Loucy (cell line): Measurements from ENCODE around the gene SH3TC2.

Source experiments
- EZH2phosphoT487 ChIP-seq: fragments of 200-600 bp; IDR thresholded peaks from 2 replicates; pipeline ENCODE4 v1.6.1; 2018; ENCODE audit warnings: antibody characterized with exemption, mild to moderate bottlenecking, moderate library complexity, borderline replicate concordance
- TF ChIP-seq, protein P1 (sequence below): fragments of 200-600 bp; sonication (generic); conservative IDR thresholded peaks from 2 replicates; pipeline ENCODE4 v1.5.1; 2014; ENCODE audit warnings: mild to moderate bottlenecking, antibody characterized with exemption, low read length

DNA sequence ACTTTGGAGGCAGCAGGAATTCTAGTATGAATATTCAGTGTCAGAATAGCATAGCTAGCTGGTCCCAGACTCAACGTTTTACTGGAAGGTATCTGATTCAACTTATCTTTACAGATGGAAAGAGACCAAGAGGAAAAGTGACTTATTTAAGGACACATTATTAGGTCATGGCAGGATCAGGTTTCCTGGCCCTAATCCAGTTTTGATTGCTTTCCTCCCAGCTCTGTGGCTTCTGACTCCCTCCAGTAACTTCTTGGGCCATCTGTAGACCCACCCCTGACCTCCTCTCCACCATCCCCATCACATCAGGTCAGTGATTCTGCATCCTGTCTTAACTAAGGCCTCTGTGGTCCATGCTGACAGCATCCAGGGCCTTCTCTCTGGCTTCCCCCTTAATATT lies 38.4 kb downstream of the SH3TC2 start:
- TF ChIP-seq, protein P1, sequence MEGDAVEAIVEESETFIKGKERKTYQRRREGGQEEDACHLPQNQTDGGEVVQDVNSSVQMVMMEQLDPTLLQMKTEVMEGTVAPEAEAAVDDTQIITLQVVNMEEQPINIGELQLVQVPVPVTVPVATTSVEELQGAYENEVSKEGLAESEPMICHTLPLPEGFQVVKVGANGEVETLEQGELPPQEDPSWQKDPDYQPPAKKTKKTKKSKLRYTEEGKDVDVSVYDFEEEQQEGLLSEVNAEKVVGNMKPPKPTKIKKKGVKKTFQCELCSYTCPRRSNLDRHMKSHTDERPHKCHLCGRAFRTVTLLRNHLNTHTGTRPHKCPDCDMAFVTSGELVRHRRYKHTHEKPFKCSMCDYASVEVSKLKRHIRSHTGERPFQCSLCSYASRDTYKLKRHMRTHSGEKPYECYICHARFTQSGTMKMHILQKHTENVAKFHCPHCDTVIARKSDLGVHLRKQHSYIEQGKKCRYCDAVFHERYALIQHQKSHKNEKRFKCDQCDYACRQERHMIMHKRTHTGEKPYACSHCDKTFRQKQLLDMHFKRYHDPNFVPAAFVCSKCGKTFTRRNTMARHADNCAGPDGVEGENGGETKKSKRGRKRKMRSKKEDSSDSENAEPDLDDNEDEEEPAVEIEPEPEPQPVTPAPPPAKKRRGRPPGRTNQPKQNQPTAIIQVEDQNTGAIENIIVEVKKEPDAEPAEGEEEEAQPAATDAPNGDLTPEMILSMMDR: no peak
- TF ChIP-seq EZH2phosphoT487: no peak
